ENCODE data around the gene ZNF79. TPM values are rescaled to one million over a fixed set of nuclear protein-coding genes. Genes with fewer than 3 reads are reported as not detected.

ZNF79 gene
- total and polyA plus RNA-seq, 9 of the 15 experiments (the other 6 are each of a cell fraction or from before 2014, with no cell fraction given) = 0.62 to 7.0 (median 4.1) TPM

GRCh38 chr9:127423934-127424675 lies at the start of gene ZNF79 (continued):
- TF ChIP-seq ZNF143 (CRISPR knock-in tag; IDR thresholded peaks at IDR 0.05) (peak; percentile 85), KLF1 (tag; IDR thresholded peaks at IDR 0.05) (peak; percentile 76; the same call in 1 of the 2 replicates), HDAC3 (IDR thresholded peaks at IDR 0.05; ENCODE audit: borderline replicate concordance, partially characterized antibody) (no peak), FOSL1 (tag; conservative IDR thresholded peaks at IDR 0.05) (0 out of 2 replicates have a peak, but pooled peaks have one; percentile 18), CHD2 (IDR thresholded peaks at IDR 0.05; ENCODE audit: low read depth, low read length) (peak; percentile 77), NFIC (IDR thresholded peaks at IDR 0.05) (0 out of 2 replicates have a peak, but pooled peaks have one; percentile 30), ATF1 (CRISPR knock-in tag; IDR thresholded peaks at IDR 0.05) (peak; percentile 55), ATF1 (tag; IDR thresholded peaks at IDR 0.05) (peak; percentile 96), ZNF347 (CRISPR knock-in tag; IDR thresholded peaks at IDR 0.05; ENCODE audit: low read depth) (no peak), SMARCA4 (IDR thresholded peaks at IDR 0.05) (0 out of 2 replicates have a peak, but pooled peaks have one; percentile 11), TSHZ1 (CRISPR knock-in tag; IDR thresholded peaks at IDR 0.05) (no peak), FOXK2 (conservative IDR thresholded peaks at IDR 0.05 in 1 of 2, IDR thresholded peaks at IDR 0.05 in 1 of 2; ENCODE audit: low read depth in 2 of 2) (0 out of 4 replicates have a peak, but pooled peaks of 1 of the 2 experiments have one; percentile 36), MGA (IDR thresholded peaks at IDR 0.05) (peak; percentile 30; the same call in 1 of the 2 replicates), CSDE1 (IDR thresholded peaks at IDR 0.05) (no peak)
